Astrocyte of the spinal cord (primary cell): ENCODE measurements around the gene MEGF11.

Source experiments
- DNase-seq: peaks from one replicate; pipeline ENCODE4 v3.0.0; 2011; ENCODE audit warnings: low read depth, low spot score
- H3K4me3 ChIP-seq: 2 replicates; pipeline ENCODE4 v1.5.1; 2011; ENCODE audit warnings: low read depth, mild to moderate bottlenecking, low read length, moderate library complexity
- CTCF ChIP-seq: IDR thresholded peaks from 2 replicates; pipeline ENCODE4 v1.5.1; 2012; ENCODE audit warnings: low read depth, mild to moderate bottlenecking, low read length, inconsistent platforms
- in situ Hi-C: cut with HindIII; loops from 2 replicates; pipeline ENCODE4 v1.10.0; 2017; ENCODE audit warnings: low sequenced_read_pairs

Gene MEGF11

GRCh38 chr15:66170042-66170441 is 83.5 kb downstream of the MEGF11 start:
- no peak for DNase-seq
- in situ Hi-C loops, result no loop called here
- TF ChIP-seq CTCF, result no peak

DNA sequence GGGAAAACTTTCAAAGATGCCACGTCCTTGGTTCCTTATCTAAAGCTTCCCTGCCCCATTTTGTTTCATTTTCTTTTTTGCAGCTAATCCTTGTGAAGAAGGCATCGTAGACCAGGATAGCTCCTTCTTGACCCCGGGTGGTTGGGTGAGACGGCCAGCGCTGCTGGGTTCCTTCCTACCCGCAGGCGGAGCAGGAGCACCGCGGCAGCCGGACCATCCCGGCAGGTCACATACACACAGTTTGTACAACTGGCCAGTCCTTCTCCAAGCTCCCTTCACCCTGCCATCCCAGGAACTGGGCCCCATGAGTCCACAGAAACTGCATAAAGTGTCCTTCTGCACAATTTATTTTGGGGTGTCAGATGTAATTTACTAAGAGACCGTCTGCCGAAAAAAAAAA is 83.9 kb downstream of the MEGF11 start:
- no peak for TF ChIP-seq CTCF

More at GRCh38 chr15:66170042-66170441, 83.5 kb downstream of the MEGF11 start:
- H3K4me3 ChIP-seq, result no peak overlapping the region

DNA sequence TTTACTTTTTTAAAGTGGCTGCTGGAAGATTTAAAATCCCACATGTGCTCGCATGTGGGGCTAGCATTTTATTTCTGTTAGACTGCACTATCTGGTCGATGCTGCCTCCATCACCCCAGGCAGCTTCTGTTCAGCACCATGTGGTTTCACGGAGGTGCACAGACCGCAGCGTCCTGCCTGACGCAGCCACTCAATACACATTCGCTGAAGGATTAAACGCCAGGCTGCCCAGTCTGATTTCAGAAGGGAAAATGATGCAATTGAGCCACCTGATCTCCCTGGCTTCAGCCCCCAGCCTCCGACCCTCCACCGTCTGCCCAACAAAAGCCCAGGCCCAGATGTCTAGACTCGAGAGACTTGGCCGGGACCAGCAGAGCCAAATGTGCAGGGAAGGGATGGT is 84.5 kb downstream of the MEGF11 start:
- no peak for DNase-seq
- in situ Hi-C loops, result no loop called here
- H3K4me3 ChIP-seq, result no peak overlapping the region
- TF ChIP-seq CTCF, result no peak

More for the DNA sequence above, 83.9 kb downstream of the MEGF11 start:
- DNase-seq, result no peak
- H3K4me3 ChIP-seq, result no peak overlapping the region
- in situ Hi-C loops, result no loop called here

DNA sequence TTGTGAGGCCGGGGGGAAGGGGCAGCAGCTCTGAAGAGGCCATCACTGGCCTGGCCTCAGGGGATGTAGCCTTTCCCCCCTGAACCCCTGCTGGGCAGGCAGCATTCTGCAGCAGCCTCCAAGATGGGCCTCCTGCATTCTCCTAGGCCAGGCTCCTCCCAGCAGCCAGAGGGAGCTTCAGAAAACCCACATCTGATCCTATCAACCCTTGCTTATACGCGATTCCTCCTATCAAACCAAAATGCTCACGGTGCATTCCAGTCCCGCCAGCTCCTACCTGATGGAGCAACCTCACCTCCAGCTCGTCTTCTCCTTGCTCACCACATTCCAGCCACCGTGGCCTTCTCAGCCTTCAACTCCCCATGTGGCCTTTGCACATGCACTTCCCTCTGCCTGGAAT is 85.7 kb downstream of the MEGF11 start:
- in situ Hi-C loops, result no loop called here
- no peak for DNase-seq
- no peak overlapping the region for H3K4me3 ChIP-seq
- no peak for TF ChIP-seq CTCF

GRCh38 chr15:66165856-66166255 is 87.7 kb downstream of the MEGF11 start:
- in situ Hi-C loops, result no loop called here
- no peak overlapping the region for H3K4me3 ChIP-seq
- TF ChIP-seq CTCF, result no peak
- no peak for DNase-seq

DNA sequence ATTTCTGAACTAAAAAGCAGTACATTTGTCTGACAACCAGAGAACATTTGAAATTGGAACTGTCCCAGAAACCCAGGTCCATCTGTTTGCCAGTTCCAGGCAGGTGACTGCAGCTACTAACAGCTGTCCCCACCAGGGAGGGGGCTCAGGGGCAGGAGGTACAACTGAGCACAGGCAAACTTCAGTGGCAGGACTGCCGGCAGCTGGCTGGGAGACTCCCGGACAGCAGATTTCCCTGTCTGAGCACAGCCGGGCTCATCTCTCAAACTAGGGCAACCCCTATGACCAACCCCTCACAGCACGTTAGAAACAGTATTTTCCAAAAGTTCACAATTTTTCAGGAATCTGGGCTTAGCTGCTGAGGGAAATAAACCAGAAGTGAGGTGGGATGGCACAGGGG is 88.8 kb downstream of the MEGF11 start:
- TF ChIP-seq CTCF, result no peak
- in situ Hi-C loops, result no loop called here
- no peak for DNase-seq
- no peak overlapping the region for H3K4me3 ChIP-seq

DNA sequence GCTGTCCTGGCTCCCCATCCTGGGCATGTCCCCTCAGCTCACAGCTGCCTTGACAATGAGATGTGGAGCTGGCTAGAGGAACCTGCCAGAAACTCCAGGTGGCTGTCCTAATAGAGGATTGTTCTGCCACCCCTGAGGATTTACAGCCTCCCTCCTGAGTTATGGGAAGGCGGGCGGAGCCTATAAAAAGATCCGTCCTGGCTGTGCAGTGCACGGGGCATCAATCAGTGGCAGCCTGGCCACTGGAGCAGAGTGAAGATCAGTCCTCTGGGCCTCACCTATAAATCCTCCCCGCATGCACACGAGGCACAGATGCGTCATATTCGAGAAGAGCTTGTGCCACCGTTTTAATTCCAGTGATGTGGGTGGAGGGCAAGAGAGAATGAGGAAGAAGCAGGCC is 90.0 kb downstream of the MEGF11 start:
- no peak for TF ChIP-seq CTCF
- in situ Hi-C loops, result no loop called here
- H3K4me3 ChIP-seq, result no peak overlapping the region
- no peak for DNase-seq
